ENCODE data around the gene SRP68.
A peak's percentile ranks its signal among the peaks of the same experiment; 100 is the strongest.

The SRP68 gene

GRCh38 chr17:76032073-76032779 lies 40.1 kb downstream of the SRP68 start:
- TF ChIP-seq, protein P1, sequence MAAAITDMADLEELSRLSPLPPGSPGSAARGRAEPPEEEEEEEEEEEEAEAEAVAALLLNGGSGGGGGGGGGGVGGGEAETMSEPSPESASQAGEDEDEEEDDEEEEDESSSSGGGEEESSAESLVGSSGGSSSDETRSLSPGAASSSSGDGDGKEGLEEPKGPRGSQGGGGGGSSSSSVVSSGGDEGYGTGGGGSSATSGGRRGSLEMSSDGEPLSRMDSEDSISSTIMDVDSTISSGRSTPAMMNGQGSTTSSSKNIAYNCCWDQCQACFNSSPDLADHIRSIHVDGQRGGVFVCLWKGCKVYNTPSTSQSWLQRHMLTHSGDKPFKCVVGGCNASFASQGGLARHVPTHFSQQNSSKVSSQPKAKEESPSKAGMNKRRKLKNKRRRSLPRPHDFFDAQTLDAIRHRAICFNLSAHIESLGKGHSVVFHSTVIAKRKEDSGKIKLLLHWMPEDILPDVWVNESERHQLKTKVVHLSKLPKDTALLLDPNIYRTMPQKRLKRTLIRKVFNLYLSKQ (tag by site-specific recombination; IDR thresholded peaks at IDR 0.05; ENCODE audit: borderline replicate concordance) = no peak
- TF ChIP-seq, protein P2, sequence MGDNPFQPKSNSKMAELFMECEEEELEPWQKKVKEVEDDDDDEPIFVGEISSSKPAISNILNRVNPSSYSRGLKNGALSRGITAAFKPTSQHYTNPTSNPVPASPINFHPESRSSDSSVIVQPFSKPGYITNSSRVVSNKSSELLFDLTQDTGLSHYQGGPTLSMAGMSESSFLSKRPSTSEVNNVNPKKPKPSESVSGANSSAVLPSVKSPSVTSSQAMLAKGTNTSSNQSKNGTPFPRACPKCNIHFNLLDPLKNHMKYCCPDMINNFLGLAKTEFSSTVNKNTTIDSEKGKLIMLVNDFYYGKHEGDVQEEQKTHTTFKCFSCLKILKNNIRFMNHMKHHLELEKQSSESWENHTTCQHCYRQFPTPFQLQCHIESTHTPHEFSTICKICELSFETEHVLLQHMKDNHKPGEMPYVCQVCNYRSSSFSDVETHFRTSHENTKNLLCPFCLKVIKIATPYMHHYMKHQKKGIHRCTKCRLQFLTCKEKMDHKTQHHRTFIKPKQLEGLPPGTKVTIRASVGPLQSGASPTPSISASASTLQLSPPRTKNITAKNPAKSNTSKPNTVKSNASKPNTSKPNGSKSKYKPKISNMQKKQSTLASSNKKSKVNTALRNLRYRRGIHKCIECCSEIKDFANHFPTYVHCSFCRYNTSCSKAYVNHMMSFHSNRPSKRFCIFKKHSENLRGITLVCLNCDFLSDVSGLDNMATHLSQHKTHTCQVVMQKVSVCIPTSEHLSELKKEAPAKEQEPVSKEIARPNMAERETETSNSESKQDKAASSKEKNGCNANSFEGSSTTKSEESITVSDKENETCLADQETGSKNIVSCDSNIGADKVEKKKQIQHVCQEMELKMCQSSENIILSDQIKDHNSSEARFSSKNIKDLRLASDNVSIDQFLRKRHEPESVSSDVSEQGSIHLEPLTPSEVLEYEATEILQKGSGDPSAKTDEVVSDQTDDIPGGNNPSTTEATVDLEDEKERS (tag by site-specific recombination; IDR thresholded peaks at IDR 0.05) = no peak
- TF ChIP-seq ZNF26 (tag by site-specific recombination; IDR thresholded peaks at IDR 0.05) (no peak), ZBTB7A (tag by site-specific recombination; IDR thresholded peaks at IDR 0.05; ENCODE audit: low read depth) (no peak), ZNF747 (tag by site-specific recombination; IDR thresholded peaks at IDR 0.05) (no peak), ZNF426 (tag by site-specific recombination; IDR thresholded peaks at IDR 0.05) (no peak), ZNF514 (tag by site-specific recombination; IDR thresholded peaks at IDR 0.05) (no peak), ZNF768 (tag by site-specific recombination; IDR thresholded peaks at IDR 0.05) (no peak), ZNF555 (tag by site-specific recombination; conservative IDR thresholded peaks at IDR 0.05) (no peak)
- TF ChIP-seq, protein P3, sequence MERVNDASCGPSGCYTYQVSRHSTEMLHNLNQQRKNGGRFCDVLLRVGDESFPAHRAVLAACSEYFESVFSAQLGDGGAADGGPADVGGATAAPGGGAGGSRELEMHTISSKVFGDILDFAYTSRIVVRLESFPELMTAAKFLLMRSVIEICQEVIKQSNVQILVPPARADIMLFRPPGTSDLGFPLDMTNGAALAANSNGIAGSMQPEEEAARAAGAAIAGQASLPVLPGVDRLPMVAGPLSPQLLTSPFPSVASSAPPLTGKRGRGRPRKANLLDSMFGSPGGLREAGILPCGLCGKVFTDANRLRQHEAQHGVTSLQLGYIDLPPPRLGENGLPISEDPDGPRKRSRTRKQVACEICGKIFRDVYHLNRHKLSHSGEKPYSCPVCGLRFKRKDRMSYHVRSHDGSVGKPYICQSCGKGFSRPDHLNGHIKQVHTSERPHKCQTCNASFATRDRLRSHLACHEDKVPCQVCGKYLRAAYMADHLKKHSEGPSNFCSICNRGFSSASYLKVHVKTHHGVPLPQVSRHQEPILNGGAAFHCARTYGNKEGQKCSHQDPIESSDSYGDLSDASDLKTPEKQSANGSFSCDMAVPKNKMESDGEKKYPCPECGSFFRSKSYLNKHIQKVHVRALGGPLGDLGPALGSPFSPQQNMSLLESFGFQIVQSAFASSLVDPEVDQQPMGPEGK (tag by site-specific recombination; IDR thresholded peaks at IDR 0.05) = no peak
- ChIA-PET CTCF (interaction anchor here (0.6 to 3.3 kb wide), 6 partner anchors 18 to 127 kb away, joined by 3 to 24 read pairs (median 3); no protein-coding TSS in a partner anchor), POLR2A (interaction anchor here (0.7 to 0.8 kb wide), 2 partner anchors 40 to 176 kb away, joined by 3 to 4 read pairs; partner anchors contain the start of gene SRP68)

DNA sequence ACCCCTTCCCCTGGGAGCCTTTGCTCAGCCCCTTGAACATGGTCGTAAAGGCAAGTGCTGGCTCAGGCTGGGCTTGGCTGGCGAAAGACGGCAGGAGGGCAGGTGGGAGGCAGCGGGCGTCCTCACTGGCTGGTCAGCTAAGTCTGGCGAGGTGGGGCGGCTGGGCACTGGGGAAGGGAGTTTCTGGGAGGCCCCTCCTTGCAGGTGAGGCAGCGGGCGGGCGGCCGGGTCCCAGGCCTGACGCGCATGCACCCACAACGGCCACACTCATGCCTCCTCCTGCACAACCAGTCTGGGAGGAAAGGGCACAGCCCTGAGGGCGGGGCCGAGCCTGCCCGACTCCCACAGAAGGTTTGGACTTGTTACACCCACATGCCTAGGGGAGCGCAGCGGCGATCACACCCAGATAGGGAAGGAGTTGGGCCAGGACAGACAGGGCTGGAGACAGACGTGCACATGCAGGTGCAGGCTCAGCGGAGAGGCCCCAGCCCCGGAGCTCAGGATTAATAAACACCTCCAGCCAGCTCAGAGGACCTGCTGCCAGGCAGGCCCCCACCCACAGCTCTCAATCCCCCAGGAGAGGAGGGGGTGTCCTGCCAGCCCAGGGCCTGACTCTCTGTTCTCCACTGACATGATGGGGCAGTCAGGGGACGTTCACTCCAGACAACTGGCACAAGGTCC lies 45.0 kb downstream of the SRP68 start, which contains the start of gene EVPL:
EVPL (minus strand) TSS at position 148 of the 681 bp plus-strand sequence; CDS start at position 40, 108 bp downstream.
- peaks cover 12% of the 10 kb centered on the region for H3K4me1 ChIP-seq (ENCODE audit: control insufficient read depth, insufficient read depth, low read length)
- H3K9me3 ChIP-seq (ENCODE audit: control insufficient read depth, insufficient read depth, low read depth, low read length) = no peaks in the 10 kb centered on the region
- no peak within 1 kb of the TSS for H3K4me3 ChIP-seq (ENCODE audit: low read depth, low read length)
- H3K36me3 ChIP-seq (ENCODE audit: control insufficient read depth in 2 of 2, insufficient read depth in 1 of 2, low read length in 2 of 2) = no peaks in the 10 kb centered on the region; a peak in 1 of 3 replicates
- no peak within 1 kb of the TSS for H3K27ac ChIP-seq (ENCODE audit: extremely low read depth, low read depth, low read length)
- ChIA-PET CTCF (interaction anchor here (0.6 to 0.7 kb wide), 2 partner anchors 13 to 76 kb away, joined by 4 to 6 read pairs; no protein-coding TSS in a partner anchor), POLR2A (interaction anchor here (0.7 kb wide), 1 partner anchor 22 kb away, joined by 3 read pairs; no protein-coding TSS in a partner anchor)
- TF ChIP-seq, protein P4, sequence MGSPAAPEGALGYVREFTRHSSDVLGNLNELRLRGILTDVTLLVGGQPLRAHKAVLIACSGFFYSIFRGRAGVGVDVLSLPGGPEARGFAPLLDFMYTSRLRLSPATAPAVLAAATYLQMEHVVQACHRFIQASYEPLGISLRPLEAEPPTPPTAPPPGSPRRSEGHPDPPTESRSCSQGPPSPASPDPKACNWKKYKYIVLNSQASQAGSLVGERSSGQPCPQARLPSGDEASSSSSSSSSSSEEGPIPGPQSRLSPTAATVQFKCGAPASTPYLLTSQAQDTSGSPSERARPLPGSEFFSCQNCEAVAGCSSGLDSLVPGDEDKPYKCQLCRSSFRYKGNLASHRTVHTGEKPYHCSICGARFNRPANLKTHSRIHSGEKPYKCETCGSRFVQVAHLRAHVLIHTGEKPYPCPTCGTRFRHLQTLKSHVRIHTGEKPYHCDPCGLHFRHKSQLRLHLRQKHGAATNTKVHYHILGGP (tag by site-specific recombination; IDR thresholded peaks at IDR 0.05) = no peak
- TF ChIP-seq ZNF155 (tag by site-specific recombination; IDR thresholded peaks at IDR 0.05) = no peak
- TF ChIP-seq, protein P5, sequence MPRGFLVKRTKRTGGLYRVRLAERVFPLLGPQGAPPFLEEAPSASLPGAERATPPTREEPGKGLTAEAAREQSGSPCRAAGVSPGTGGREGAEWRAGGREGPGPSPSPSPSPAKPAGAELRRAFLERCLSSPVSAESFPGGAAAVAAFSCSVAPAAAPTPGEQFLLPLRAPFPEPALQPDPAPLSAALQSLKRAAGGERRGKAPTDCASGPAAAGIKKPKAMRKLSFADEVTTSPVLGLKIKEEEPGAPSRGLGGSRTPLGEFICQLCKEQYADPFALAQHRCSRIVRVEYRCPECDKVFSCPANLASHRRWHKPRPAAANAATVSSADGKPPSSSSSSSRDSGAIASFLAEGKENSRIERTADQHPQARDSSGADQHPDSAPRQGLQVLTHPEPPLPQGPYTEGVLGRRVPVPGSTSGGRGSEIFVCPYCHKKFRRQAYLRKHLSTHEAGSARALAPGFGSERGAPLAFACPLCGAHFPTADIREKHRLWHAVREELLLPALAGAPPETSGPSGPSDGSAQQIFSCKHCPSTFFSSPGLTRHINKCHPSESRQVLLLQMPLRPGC (tag by site-specific recombination; IDR thresholded peaks at IDR 0.05) = no peak
- TF ChIP-seq PRDM1 (tag by site-specific recombination; IDR thresholded peaks at IDR 0.05) = no peak
- TF ChIP-seq ZXDB (tag by site-specific recombination; IDR thresholded peaks at IDR 0.05) = no peak
- peak; percentile 86 for TF ChIP-seq KLF1 (tag by site-specific recombination; IDR thresholded peaks at IDR 0.05)
- TF ChIP-seq, protein P6, sequence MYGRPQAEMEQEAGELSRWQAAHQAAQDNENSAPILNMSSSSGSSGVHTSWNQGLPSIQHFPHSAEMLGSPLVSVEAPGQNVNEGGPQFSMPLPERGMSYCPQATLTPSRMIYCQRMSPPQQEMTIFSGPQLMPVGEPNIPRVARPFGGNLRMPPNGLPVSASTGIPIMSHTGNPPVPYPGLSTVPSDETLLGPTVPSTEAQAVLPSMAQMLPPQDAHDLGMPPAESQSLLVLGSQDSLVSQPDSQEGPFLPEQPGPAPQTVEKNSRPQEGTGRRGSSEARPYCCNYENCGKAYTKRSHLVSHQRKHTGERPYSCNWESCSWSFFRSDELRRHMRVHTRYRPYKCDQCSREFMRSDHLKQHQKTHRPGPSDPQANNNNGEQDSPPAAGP (tag by site-specific recombination; IDR thresholded peaks at IDR 0.05) = peak; percentile 49; the same call in 1 of the 2 replicates
- no peak for TF ChIP-seq ZBTB48 (tag by site-specific recombination; IDR thresholded peaks at IDR 0.05)

More at GRCh38 chr17:76032073-76032779, 40.1 kb downstream of the SRP68 start:
- peaks cover 0 to 9% of the 10 kb centered on the region in 2 experiments; a peak in 2 of 3 replicates for H3K36me3 ChIP-seq (ENCODE audit: control insufficient read depth in 2 of 2, insufficient read depth in 1 of 2, low read length in 2 of 2)
- no peak overlapping the region for H3K4me3 ChIP-seq (ENCODE audit: low read depth, low read length)
- no peaks in the 10 kb centered on the region for H3K9me3 ChIP-seq (ENCODE audit: control insufficient read depth, insufficient read depth, low read depth, low read length)
- no peak overlapping the region for H3K27ac ChIP-seq (ENCODE audit: extremely low read depth, low read depth, low read length)
- H3K4me1 ChIP-seq (ENCODE audit: control insufficient read depth, insufficient read depth, low read length) = peaks cover 12% of the 10 kb centered on the region

Measured in HEK293 (cell line).